IMR-90 (cell line): ENCODE data around the gene MRPL23. TPM values are rescaled to one million over a fixed set of nuclear protein-coding genes. Genes with fewer than 3 reads are reported as not detected.

Experiments used
- ATAC-seq: fragments of 200-7000 bp; cut with Tn5 transposase; 2 replicates; pipeline ENCODE4 v1.9.1; 2020; ENCODE audit warnings: low read depth, mild to moderate bottlenecking, moderate library complexity
- BruUV-seq: library from RNA; stranded (reverse); fragments of 400-500 nt; replicated peaks from 2 replicates; lab custom pipeline; 2021; lab: Mats Ljungman, UMichigan
- CTCF ChIA-PET: fragments of 300-600 bp; formaldehyde crosslinking; extraction: SDS; loops from one replicate; lab custom pipeline; 2021; ENCODE audit warnings: antibody characterized with exemption; lab: Yijun Ruan, JAX
- POLR2A ChIA-PET: fragments of 300-600 bp; sonication (Branson Sonifier 250); formaldehyde crosslinking; loops from one replicate; lab custom pipeline; 2022; ENCODE audit warnings: antibody characterized with exemption; ENCODE audit not compliant: unreplicated experiment; lab: Charles Lee
- DNase-seq: peaks from one replicate; pipeline ENCODE4 v3.0.0; 2013
- H2AFZ ChIP-seq: replicated peaks from 2 replicates; pipeline ENCODE3; 2013; ENCODE audit warnings: low read length, mild to moderate bottlenecking; ENCODE audit not compliant: poor library complexity
- H2AK5ac ChIP-seq: 2 replicates; pipeline ENCODE4 v1.6.1; 2013; ENCODE audit warnings: low read depth, low read length, inconsistent platforms
- H2AK9ac ChIP-seq: replicated peaks from 2 replicates; pipeline ENCODE3; 2013; ENCODE audit warnings: mild to moderate bottlenecking, low read depth, low read length, moderate library complexity; ENCODE audit not compliant: poor library complexity
- H2BK120ac ChIP-seq: 2 replicates; pipeline ENCODE4 v1.6.1; 2013; ENCODE audit warnings: low read depth, low read length, inconsistent platforms
- H2BK15ac ChIP-seq: 3 replicates; pipeline ENCODE4 v1.6.1; 2013; ENCODE audit warnings: low read depth, low read length, inconsistent platforms
- H2BK20ac ChIP-seq: 2 replicates; pipeline ENCODE4 v1.6.1; 2013; ENCODE audit warnings: low read depth, mild to moderate bottlenecking, inconsistent platforms, low read length, moderate library complexity
- H2BK5ac ChIP-seq: 2 replicates; pipeline ENCODE4 v1.6.1; 2013; ENCODE audit warnings: mild to moderate bottlenecking, low read depth, low read length, inconsistent platforms; ENCODE audit not compliant: poor library complexity, severe bottlenecking
- H3K14ac ChIP-seq: replicated peaks from 2 replicates; pipeline ENCODE4 v1.6.1; 2013; ENCODE audit warnings: low read depth, low read length, inconsistent platforms
- H3K18ac ChIP-seq: 2 replicates; pipeline ENCODE4 v1.6.1; 2013; ENCODE audit warnings: low read depth, low read length, control low read depth
- H3K23ac ChIP-seq: 2 replicates; pipeline ENCODE4 v1.6.1; 2013; ENCODE audit warnings: low read depth, low read length, inconsistent platforms
- H3K27ac ChIP-seq: 2 replicates; pipeline ENCODE4 v1.5.1; 2013; ENCODE audit warnings: mild to moderate bottlenecking, control low read depth, low read length; ENCODE audit not compliant: insufficient read depth
- H3K27me3 ChIP-seq: 2 replicates; pipeline ENCODE4 v1.6.1; 2013; ENCODE audit warnings: low read length; ENCODE audit not compliant: control insufficient read depth, insufficient read depth
- H3K36me3 ChIP-seq: 2 replicates; pipeline ENCODE4 v1.6.1; 2013; ENCODE audit warnings: low read length, mixed read lengths; ENCODE audit not compliant: control insufficient read depth, insufficient read depth
- H3K4ac ChIP-seq: 2 replicates; pipeline ENCODE4 v1.6.1; 2013; ENCODE audit warnings: low read depth, low read length, inconsistent platforms
- H3K4me1 ChIP-seq: 2 replicates; pipeline ENCODE4 v1.6.1; 2013; ENCODE audit warnings: low read length, mixed read lengths; ENCODE audit not compliant: control insufficient read depth, insufficient read depth
- H3K4me2 ChIP-seq: 2 replicates; pipeline ENCODE4 v1.6.1; 2013; ENCODE audit warnings: low read depth, mild to moderate bottlenecking, control low read depth, low read length, moderate library complexity
- H3K4me3 ChIP-seq: 2 replicates; pipeline ENCODE4 v1.5.1; 2013; ENCODE audit warnings: low read depth, mild to moderate bottlenecking, control low read depth, low read length, moderate library complexity; ENCODE audit not compliant: insufficient read depth
- H3K56ac ChIP-seq: 2 replicates; pipeline ENCODE4 v1.6.1; 2013; ENCODE audit warnings: low read length, inconsistent platforms; ENCODE audit not compliant: insufficient read depth; ENCODE audit errors: extremely low read depth
- H3K79me1 ChIP-seq, 2 experiments: 2 replicates each; pipeline ENCODE4 v1.6.1; 2013; ENCODE audit warnings: low read length in 2 of 2, inconsistent platforms in 1 of 2, low read depth in 1 of 2
- H3K9ac ChIP-seq: 2 replicates; pipeline ENCODE4 v1.6.1; 2013; ENCODE audit warnings: low read depth, low read length, control low read depth
- H3K9me1 ChIP-seq: 2 replicates; pipeline ENCODE4 v1.6.1; 2013; ENCODE audit warnings: low read length, inconsistent platforms; ENCODE audit not compliant: insufficient read depth
- H3K9me3 ChIP-seq: 2 replicates; pipeline ENCODE4 v1.6.1; 2013; ENCODE audit warnings: low read length; ENCODE audit not compliant: control insufficient read depth, insufficient read depth
- H4K20me1 ChIP-seq: 2 replicates; pipeline ENCODE4 v1.6.1; 2013; ENCODE audit warnings: low read length, inconsistent platforms; ENCODE audit not compliant: insufficient read depth
- H4K5ac ChIP-seq: 2 replicates; pipeline ENCODE4 v1.6.1; 2013; ENCODE audit warnings: mild to moderate bottlenecking, low read depth, low read length, control low read depth
- H4K8ac ChIP-seq, 2 experiments: 2 replicates each; pipeline ENCODE4 v1.6.1; 2013; ENCODE audit warnings: low read depth in 2 of 2, low read length in 2 of 2, control low read depth in 1 of 2, inconsistent platforms in 1 of 2
- H4K91ac ChIP-seq: 2 replicates; pipeline ENCODE4 v1.6.1; 2013; ENCODE audit warnings: low read depth, low read length, inconsistent platforms; ENCODE audit not compliant: insufficient read depth
- CHD1 ChIP-seq: IDR thresholded peaks from 2 replicates; pipeline ENCODE4 v1.6.1; 2012; ENCODE audit warnings: low read depth, low read length, improper control_type of control experiment
- MXI1 ChIP-seq: IDR thresholded peaks from 2 replicates; pipeline ENCODE4 v1.6.1; 2012; ENCODE audit warnings: low read depth, mild to moderate bottlenecking, low read length, moderate library complexity, borderline replicate concordance
- POLR2A ChIP-seq: IDR thresholded peaks from 2 replicates; pipeline ENCODE4 v1.6.1; 2012; ENCODE audit warnings: mild to moderate bottlenecking, low read depth, low read length
- RCOR1 ChIP-seq: IDR thresholded peaks from 2 replicates; pipeline ENCODE4 v1.6.1; 2012; ENCODE audit warnings: mild to moderate bottlenecking, low read length, improper control_type of control experiment; ENCODE audit not compliant: insufficient replicate concordance
- RFX5 ChIP-seq: IDR thresholded peaks from 2 replicates; pipeline ENCODE4 v1.8.0; 2012; ENCODE audit warnings: low read depth, mild to moderate bottlenecking, low read length, moderate library complexity
- SMC3 ChIP-seq: fragments of 150-350 bp; IDR thresholded peaks from 2 replicates; pipeline ENCODE4 v1.6.1; 2016; ENCODE audit warnings: low read depth, mild to moderate bottlenecking, antibody characterized with exemption, low read length, moderate library complexity
- WGBS, 2 experiments: methylation state at CpG; one replicate each; pipeline versions ENCODE4 v1.1.5 to v1.1.7; 2013; ENCODE audit warnings: missing lambda C conversion rate in 2 of 2; ENCODE audit not compliant: insufficient read length in 1 of 2; ENCODE audit errors: extremely low coverage in 2 of 2; 5-methylcytosine and 5-hydroxymethylcytosine counted together
- dilution Hi-C: fragments of 300-500 bp; cut with HindIII; formaldehyde crosslinking; loops from one replicate; pipeline ENCODE4 v1.14.3; 2018; ENCODE audit warnings: low sequenced_read_pairs; ENCODE audit not compliant: unreplicated experiment
- in situ Hi-C: fragments of 300-500 bp; cut with MboI; formaldehyde crosslinking; loops from 3 replicates; pipeline ENCODE4 v1.14.3; 2019; ENCODE audit warnings: low sequenced_read_pairs, inconsistent platforms, mixed read lengths
- intact Hi-C: fragments of 100-400 bp; cut with micrococcal nuclease; formaldehyde crosslinking; loops from 2 replicates; pipeline ENCODE4 v1.10.0; 2022
- polyA plus RNA-seq, 3 experiments: library from polyadenylated mRNA; depleted of rRNA; stranded (reverse); fragments of >200 nt; gene quantifications; 2 replicates each; pipeline ENCODE4 v1.2.3, GENCODE V29; 2012; ENCODE audit warnings: low replicate concordance in 1 of 3
- total RNA-seq: library from RNA; depleted of rRNA; stranded (reverse); fragments of >200 nt; gene quantifications from 2 replicates; pipeline ENCODE4 v1.2.3, GENCODE V29; 2012

MRPL23 gene
- total and polyA plus RNA-seq, 2 of the 4 experiments (the other 2 are of a cell fraction) = 68.4 to 114 TPM

GRCh38 chr11:1943977-1944376, 3.2 kb upstream of the MRPL23 start:
- no TSS peak for BruUV-seq
- no peak overlapping the region for H3K14ac ChIP-seq
- intact Hi-C loops (no loop called here), dilution Hi-C loops (no loop called here), in situ Hi-C loops (no loop called here)
- H3K56ac ChIP-seq = no peak overlapping the region
- TF ChIP-seq RCOR1 (no peak), MXI1 (no peak), SMC3 (no peak), RFX5 (no peak), POLR2A (no peak), CHD1 (no peak)
- no peak overlapping the region for H3K27ac ChIP-seq
- H3K9ac ChIP-seq = no peak overlapping the region
- no peak overlapping the region for H4K8ac ChIP-seq
- peak overlapping the region; percentile 51 for H2AFZ ChIP-seq
- WGBS, 2 experiments = 40% methylated on average over 2 of the region's 9 CpGs; no CpG with 5 or more reads in 1 of the 2 experiments
- H3K9me1 ChIP-seq = peaks cover 3% of the 10 kb centered on the region; the same call in 1 of the 2 replicates
- DNase-seq (peak; percentile 5), ATAC-seq (no peak)
- CTCF ChIA-PET = interaction anchor here (0.6 kb wide), 1 partner anchor 23 kb away, joined by 3 read pairs; no protein-coding TSS in a partner anchor
- H4K20me1 ChIP-seq = no peaks in the 10 kb centered on the region
- no peaks in the 10 kb centered on the region for H3K9me3 ChIP-seq
- no peak overlapping the region for H4K5ac ChIP-seq
- no peak overlapping the region for H3K4ac ChIP-seq
- no peak overlapping the region for H2BK20ac ChIP-seq
- no peaks in the 10 kb centered on the region for H3K79me1 ChIP-seq
- H3K18ac ChIP-seq = no peak overlapping the region
- H2AK5ac ChIP-seq = no peak overlapping the region
- H3K27me3 ChIP-seq = no peaks in the 10 kb centered on the region
- peak overlapping the region; percentile 70 for H2AK9ac ChIP-seq
- H2BK5ac ChIP-seq = no peak overlapping the region
- no peaks in the 10 kb centered on the region for H3K4me1 ChIP-seq
- H3K4me3 ChIP-seq = no peak overlapping the region
- no peak overlapping the region for H4K91ac ChIP-seq
- no peaks in the 10 kb centered on the region for H3K36me3 ChIP-seq
- H2BK15ac ChIP-seq = no peak overlapping the region
- POLR2A ChIA-PET = no interaction called here
- no peak overlapping the region for H2BK120ac ChIP-seq
- H3K23ac ChIP-seq = no peak overlapping the region
- no peak overlapping the region for H3K4me2 ChIP-seq
